IMR-90 (cell line): ENCODE measurements around the gene SENP5. TPM values are rescaled to one million over a fixed set of nuclear protein-coding genes. Genes with fewer than 3 reads are reported as not detected.
"Not testable (repeated sequence)": the region's sequence is repeated elsewhere in the genome, so short reads cannot be mapped to it uniquely, and the experiment has no call there.

Source experiments
- ATAC-seq: fragments of 200-7000 bp; cut with Tn5 transposase; 2 replicates; pipeline ENCODE4 v1.9.1; 2020; ENCODE audit warnings: low read depth, mild to moderate bottlenecking, moderate library complexity
- BruUV-seq: library from RNA; stranded (reverse); fragments of 400-500 nt; replicated peaks from 2 replicates; lab custom pipeline; 2021; lab: Mats Ljungman, UMichigan
- CTCF ChIA-PET: fragments of 300-600 bp; formaldehyde crosslinking; extraction: SDS; loops from one replicate; lab custom pipeline; 2021; ENCODE audit warnings: antibody characterized with exemption; lab: Yijun Ruan, JAX
- POLR2A ChIA-PET: fragments of 300-600 bp; sonication (Branson Sonifier 250); formaldehyde crosslinking; loops from one replicate; lab custom pipeline; 2022; ENCODE audit warnings: antibody characterized with exemption; ENCODE audit not compliant: unreplicated experiment; lab: Charles Lee
- DNase-seq: peaks from one replicate; pipeline ENCODE4 v3.0.0; 2013
- H2AFZ ChIP-seq: replicated peaks from 2 replicates; pipeline ENCODE3; 2013; ENCODE audit warnings: low read length, mild to moderate bottlenecking; ENCODE audit not compliant: poor library complexity
- H2AK5ac ChIP-seq: 2 replicates; pipeline ENCODE4 v1.6.1; 2013; ENCODE audit warnings: low read depth, low read length, inconsistent platforms
- H2AK9ac ChIP-seq: replicated peaks from 2 replicates; pipeline ENCODE3; 2013; ENCODE audit warnings: mild to moderate bottlenecking, low read depth, low read length, moderate library complexity; ENCODE audit not compliant: poor library complexity
- H2BK120ac ChIP-seq: 2 replicates; pipeline ENCODE4 v1.6.1; 2013; ENCODE audit warnings: low read depth, low read length, inconsistent platforms
- H2BK15ac ChIP-seq: 3 replicates; pipeline ENCODE4 v1.6.1; 2013; ENCODE audit warnings: low read depth, low read length, inconsistent platforms
- H2BK20ac ChIP-seq: 2 replicates; pipeline ENCODE4 v1.6.1; 2013; ENCODE audit warnings: low read depth, mild to moderate bottlenecking, inconsistent platforms, low read length, moderate library complexity
- H2BK5ac ChIP-seq: 2 replicates; pipeline ENCODE4 v1.6.1; 2013; ENCODE audit warnings: mild to moderate bottlenecking, low read depth, low read length, inconsistent platforms; ENCODE audit not compliant: poor library complexity, severe bottlenecking
- H3K14ac ChIP-seq: replicated peaks from 2 replicates; pipeline ENCODE4 v1.6.1; 2013; ENCODE audit warnings: low read depth, low read length, inconsistent platforms
- H3K18ac ChIP-seq: 2 replicates; pipeline ENCODE4 v1.6.1; 2013; ENCODE audit warnings: low read depth, low read length, control low read depth
- H3K23ac ChIP-seq: 2 replicates; pipeline ENCODE4 v1.6.1; 2013; ENCODE audit warnings: low read depth, low read length, inconsistent platforms
- H3K27ac ChIP-seq: 2 replicates; pipeline ENCODE4 v1.5.1; 2013; ENCODE audit warnings: mild to moderate bottlenecking, control low read depth, low read length; ENCODE audit not compliant: insufficient read depth
- H3K27me3 ChIP-seq: 2 replicates; pipeline ENCODE4 v1.6.1; 2013; ENCODE audit warnings: low read length; ENCODE audit not compliant: control insufficient read depth, insufficient read depth
- H3K36me3 ChIP-seq: 2 replicates; pipeline ENCODE4 v1.6.1; 2013; ENCODE audit warnings: low read length, mixed read lengths; ENCODE audit not compliant: control insufficient read depth, insufficient read depth
- H3K4ac ChIP-seq: 2 replicates; pipeline ENCODE4 v1.6.1; 2013; ENCODE audit warnings: low read depth, low read length, inconsistent platforms
- H3K4me1 ChIP-seq: 2 replicates; pipeline ENCODE4 v1.6.1; 2013; ENCODE audit warnings: low read length, mixed read lengths; ENCODE audit not compliant: control insufficient read depth, insufficient read depth
- H3K4me2 ChIP-seq: 2 replicates; pipeline ENCODE4 v1.6.1; 2013; ENCODE audit warnings: low read depth, mild to moderate bottlenecking, control low read depth, low read length, moderate library complexity
- H3K4me3 ChIP-seq: 2 replicates; pipeline ENCODE4 v1.5.1; 2013; ENCODE audit warnings: low read depth, mild to moderate bottlenecking, control low read depth, low read length, moderate library complexity; ENCODE audit not compliant: insufficient read depth
- H3K56ac ChIP-seq: 2 replicates; pipeline ENCODE4 v1.6.1; 2013; ENCODE audit warnings: low read length, inconsistent platforms; ENCODE audit not compliant: insufficient read depth; ENCODE audit errors: extremely low read depth
- H3K79me1 ChIP-seq, 2 experiments: 2 replicates each; pipeline ENCODE4 v1.6.1; 2013; ENCODE audit warnings: low read length in 2 of 2, inconsistent platforms in 1 of 2, low read depth in 1 of 2
- H3K9ac ChIP-seq: 2 replicates; pipeline ENCODE4 v1.6.1; 2013; ENCODE audit warnings: low read depth, low read length, control low read depth
- H3K9me1 ChIP-seq: 2 replicates; pipeline ENCODE4 v1.6.1; 2013; ENCODE audit warnings: low read length, inconsistent platforms; ENCODE audit not compliant: insufficient read depth
- H3K9me3 ChIP-seq: 2 replicates; pipeline ENCODE4 v1.6.1; 2013; ENCODE audit warnings: low read length; ENCODE audit not compliant: control insufficient read depth, insufficient read depth
- H4K20me1 ChIP-seq: 2 replicates; pipeline ENCODE4 v1.6.1; 2013; ENCODE audit warnings: low read length, inconsistent platforms; ENCODE audit not compliant: insufficient read depth
- H4K5ac ChIP-seq: 2 replicates; pipeline ENCODE4 v1.6.1; 2013; ENCODE audit warnings: mild to moderate bottlenecking, low read depth, low read length, control low read depth
- H4K8ac ChIP-seq, 2 experiments: 2 replicates each; pipeline ENCODE4 v1.6.1; 2013; ENCODE audit warnings: low read depth in 2 of 2, low read length in 2 of 2, control low read depth in 1 of 2, inconsistent platforms in 1 of 2
- H4K91ac ChIP-seq: 2 replicates; pipeline ENCODE4 v1.6.1; 2013; ENCODE audit warnings: low read depth, low read length, inconsistent platforms; ENCODE audit not compliant: insufficient read depth
- FOS ChIP-seq: fragments of 150-350 bp; IDR thresholded peaks from 2 replicates; pipeline ENCODE4 v1.6.1; 2016; ENCODE audit warnings: low read depth, low read length
- MAFK ChIP-seq: IDR thresholded peaks from 2 replicates; pipeline ENCODE4 v1.6.1; 2012; ENCODE audit warnings: low read depth, low read length, improper control_type of control experiment
- RFX5 ChIP-seq: IDR thresholded peaks from 2 replicates; pipeline ENCODE4 v1.8.0; 2012; ENCODE audit warnings: low read depth, mild to moderate bottlenecking, low read length, moderate library complexity
- SMC3 ChIP-seq: fragments of 150-350 bp; IDR thresholded peaks from 2 replicates; pipeline ENCODE4 v1.6.1; 2016; ENCODE audit warnings: low read depth, mild to moderate bottlenecking, antibody characterized with exemption, low read length, moderate library complexity
- WGBS, 2 experiments: methylation state at CpG; one replicate each; pipeline versions ENCODE4 v1.1.5 to v1.1.7; 2013; ENCODE audit warnings: missing lambda C conversion rate in 2 of 2; ENCODE audit not compliant: insufficient read length in 1 of 2; ENCODE audit errors: extremely low coverage in 2 of 2; 5-methylcytosine and 5-hydroxymethylcytosine counted together
- dilution Hi-C: fragments of 300-500 bp; cut with HindIII; formaldehyde crosslinking; loops from one replicate; pipeline ENCODE4 v1.14.3; 2018; ENCODE audit warnings: low sequenced_read_pairs; ENCODE audit not compliant: unreplicated experiment
- in situ Hi-C: fragments of 300-500 bp; cut with MboI; formaldehyde crosslinking; loops from 3 replicates; pipeline ENCODE4 v1.14.3; 2019; ENCODE audit warnings: low sequenced_read_pairs, inconsistent platforms, mixed read lengths
- intact Hi-C: fragments of 100-400 bp; cut with micrococcal nuclease; formaldehyde crosslinking; loops from 2 replicates; pipeline ENCODE4 v1.10.0; 2022
- polyA plus RNA-seq, 3 experiments: library from polyadenylated mRNA; depleted of rRNA; stranded (reverse); fragments of >200 nt; gene quantifications; 2 replicates each; pipeline ENCODE4 v1.2.3, GENCODE V29; 2012; ENCODE audit warnings: low replicate concordance in 1 of 3
- total RNA-seq: library from RNA; depleted of rRNA; stranded (reverse); fragments of >200 nt; gene quantifications from 2 replicates; pipeline ENCODE4 v1.2.3, GENCODE V29; 2012
- TF ChIP-seq, protein P1 (sequence below): fragments of 150-350 bp; IDR thresholded peaks from 2 replicates; pipeline ENCODE4 v1.6.1; 2017; ENCODE audit warnings: mild to moderate bottlenecking, antibody characterized with exemption, low read length, low read depth

Gene SENP5
- total and polyA plus RNA-seq, 2 of the 4 experiments (the other 2 are of a cell fraction) = 7.4 to 44.4 TPM

GRCh38 chr3:196843435-196844110 lies 24.1 kb upstream of the SENP5 start (continued):
- TF ChIP-seq, protein P1, sequence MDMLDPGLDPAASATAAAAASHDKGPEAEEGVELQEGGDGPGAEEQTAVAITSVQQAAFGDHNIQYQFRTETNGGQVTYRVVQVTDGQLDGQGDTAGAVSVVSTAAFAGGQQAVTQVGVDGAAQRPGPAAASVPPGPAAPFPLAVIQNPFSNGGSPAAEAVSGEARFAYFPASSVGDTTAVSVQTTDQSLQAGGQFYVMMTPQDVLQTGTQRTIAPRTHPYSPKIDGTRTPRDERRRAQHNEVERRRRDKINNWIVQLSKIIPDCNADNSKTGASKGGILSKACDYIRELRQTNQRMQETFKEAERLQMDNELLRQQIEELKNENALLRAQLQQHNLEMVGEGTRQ = no peak
- TF ChIP-seq MAFK (no peak), FOS (no peak), SMC3 (no peak), RFX5 (no peak)

DNA sequence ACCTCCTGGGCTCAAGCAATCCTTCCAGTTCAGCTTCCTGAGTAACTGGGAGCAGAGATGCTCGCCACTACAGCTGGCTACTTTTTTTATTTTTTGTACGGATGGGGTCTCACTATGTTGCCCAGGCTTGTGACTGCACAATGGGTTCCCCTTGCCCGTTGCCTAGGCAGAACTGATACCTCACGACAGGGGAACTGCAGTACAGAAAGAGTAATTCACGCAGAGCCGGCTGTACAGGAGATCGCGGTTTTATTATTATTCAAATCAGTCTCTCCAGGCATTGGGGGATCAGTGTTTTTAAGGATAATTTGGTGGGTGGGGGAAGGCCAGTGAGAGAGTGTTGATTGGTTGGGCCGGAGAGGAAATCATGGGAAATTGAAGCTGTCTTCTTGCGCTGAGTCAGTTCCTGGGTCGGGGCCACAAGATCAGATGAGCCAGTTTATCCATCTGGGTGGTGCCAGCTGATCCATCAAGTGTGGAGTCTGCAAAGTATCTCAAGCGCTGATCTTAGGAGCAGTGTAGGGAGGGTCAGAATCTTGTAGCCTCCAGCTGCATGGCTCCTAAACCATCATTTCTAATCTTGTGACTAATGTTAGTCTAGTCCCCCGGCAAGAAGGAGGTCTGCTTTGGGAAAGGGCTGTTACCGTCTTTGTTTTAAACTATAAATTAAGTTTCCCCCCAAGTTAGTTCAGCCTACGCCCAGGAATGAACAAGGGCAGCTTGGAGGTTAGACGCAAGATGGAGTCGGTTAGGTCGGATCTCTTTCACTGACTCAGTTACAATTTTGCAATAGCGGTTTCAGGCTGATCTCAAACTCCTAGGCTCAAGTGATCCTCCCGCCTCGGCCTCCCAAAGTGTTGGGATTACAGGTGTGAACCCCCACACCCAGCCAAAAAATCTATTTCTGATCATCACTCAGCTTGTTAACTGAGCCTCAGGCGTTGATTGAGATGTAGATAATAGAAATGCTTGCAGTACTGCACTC lies 23.2 kb upstream of the SENP5 start:
- H3K9me3 ChIP-seq, BruUV-seq, H2BK20ac ChIP-seq, H2BK5ac ChIP-seq, intact Hi-C loops, H3K9me1 ChIP-seq, H3K56ac ChIP-seq, H2AK9ac ChIP-seq, H3K27me3 ChIP-seq, H2AFZ ChIP-seq, H4K91ac ChIP-seq, H3K27ac ChIP-seq, ATAC-seq, H2AK5ac ChIP-seq, H2BK15ac ChIP-seq, CTCF ChIA-PET, dilution Hi-C loops, in situ Hi-C loops, H3K14ac ChIP-seq, DNase-seq, POLR2A ChIA-PET, H3K4me2 ChIP-seq, H3K18ac ChIP-seq, H3K79me1 ChIP-seq, H4K20me1 ChIP-seq, H3K36me3 ChIP-seq, H4K5ac ChIP-seq, H4K8ac ChIP-seq, H2BK120ac ChIP-seq, H3K23ac ChIP-seq, H3K4me3 ChIP-seq, H3K4ac ChIP-seq, H3K4me1 ChIP-seq, H3K9ac ChIP-seq: not testable (repeated sequence)
- WGBS, 2 experiments = 97% methylated on average over 5 of the region's 22 CpGs; no CpG with 5 or more reads in 1 of the 2 experiments
